IPS-NIHi7 (cell line): Measurements from ENCODE around the gene MYOZ2.
"Not testable (repeated sequence)": the region's sequence is repeated elsewhere in the genome, so short reads cannot be mapped to it uniquely, and the experiment has no call there.

Experiments
- DNase-seq: peaks from one replicate; pipeline ENCODE4 v3.0.0; 2012; ENCODE audit warnings: mixed read lengths; ENCODE audit errors: extremely low spot score

MYOZ2 gene

GRCh38 chr4:119128148-119128547 is 7.5 kb upstream of the MYOZ2 start:
- DNase-seq = no peak

GRCh38 chr4:119130365-119131065 is 5.1 kb upstream of the MYOZ2 start:
- DNase-seq = no peak

GRCh38 chr4:119131164-119131563 is 4.5 kb upstream of the MYOZ2 start:
- DNase-seq = no peak

GRCh38 chr4:119132306-119132705 is 3.3 kb upstream of the MYOZ2 start:
- no peak for DNase-seq

- DNase-seq = no peak
These were observed 914 bp downstream of the MYOZ2 start for GRCh38 chr4:119136546-119136945.

- DNase-seq = peak; percentile 38
These were observed 2.4 kb downstream of the MYOZ2 start for GRCh38 chr4:119138046-119138445.

- DNase-seq = no peak
These were observed 3.7 kb downstream of the MYOZ2 start for GRCh38 chr4:119139311-119139710.

- no peak for DNase-seq
These were observed 4.2 kb downstream of the MYOZ2 start for GRCh38 chr4:119139822-119140252.

- not testable (repeated sequence) for DNase-seq
These were observed 5.7 kb downstream of the MYOZ2 start for GRCh38 chr4:119141283-119141682.

- DNase-seq = no peak
These were observed 7.2 kb downstream of the MYOZ2 start for GRCh38 chr4:119142833-119143232.

- not testable (repeated sequence) for DNase-seq
These were observed 7.7 kb downstream of the MYOZ2 start for GRCh38 chr4:119143341-119143740.

- DNase-seq = no peak
These were observed 13.5 kb downstream of the MYOZ2 start for GRCh38 chr4:119149110-119149509.

- no peak for DNase-seq
These were observed 15.5 kb downstream of the MYOZ2 start for GRCh38 chr4:119151161-119151560.

- DNase-seq = no peak
These were observed 17.1 kb downstream of the MYOZ2 start for GRCh38 chr4:119152741-119153140.

- no peak for DNase-seq
These were observed 26.5 kb downstream of the MYOZ2 start for GRCh38 chr4:119162174-119162573.

GRCh38 chr4:119165767-119166166 is 30.1 kb downstream of the MYOZ2 start:
- DNase-seq = no peak

GRCh38 chr4:119170195-119170594 is 34.6 kb downstream of the MYOZ2 start:
- no peak for DNase-seq

- DNase-seq = no peak
These were observed 36.6 kb downstream of the MYOZ2 start for GRCh38 chr4:119172223-119172622.

GRCh38 chr4:119173729-119174361 is 38.2 kb downstream of the MYOZ2 start:
- not testable (repeated sequence) for DNase-seq

- no peak for DNase-seq
These were observed 43.4 kb downstream of the MYOZ2 start for GRCh38 chr4:119179011-119179410.

- no peak for DNase-seq
These were observed 48.5 kb downstream of the MYOZ2 start for GRCh38 chr4:119184128-119184527.

GRCh38 chr4:119189638-119190037 is 54.0 kb downstream of the MYOZ2 start:
- DNase-seq = no peak

- DNase-seq = no peak
These were observed 54.7 kb downstream of the MYOZ2 start for GRCh38 chr4:119190354-119190753.
